GM12878 (cell line): ENCODE results near the gene CLEC4M. TPM values are rescaled to one million over a fixed set of nuclear protein-coding genes. Genes with fewer than 3 reads are reported as not detected.
"Not testable (repeated sequence)": the region's sequence is repeated elsewhere in the genome, so short reads cannot be mapped to it uniquely, and the experiment has no call there.

Experiments used
- ATAC-seq: fragments of 200-7000 bp; cut with Tn5 transposase; 3 replicates; pipeline ENCODE4 v1.9.1; 2020; ENCODE audit warnings: mild to moderate bottlenecking, moderate library complexity
- BruUV-seq: library from RNA; stranded (reverse); fragments of 400-500 nt; replicated peaks from 2 replicates; lab custom pipeline; 2021; lab: Mats Ljungman, UMichigan
- CTCF ChIA-PET: fragments of 300-600 bp; sonication (Branson Sonifier 250); formaldehyde crosslinking; extraction: SDS; loops from one replicate; lab custom pipeline; 2021; ENCODE audit warnings: inconsistent platforms; lab: Yijun Ruan, JAX
- POLR2A ChIA-PET: fragments of 350-600 bp; formaldehyde crosslinking; extraction: SDS; loops from one replicate; lab custom pipeline; 2021; ENCODE audit warnings: inconsistent platforms; lab: Charles Lee
- RAD21 ChIA-PET: fragments of 300-600 bp; sonication (Branson Sonifier 250); formaldehyde crosslinking; loops from one replicate; lab custom pipeline; 2023; ENCODE audit warnings: antibody characterized with exemption; ENCODE audit not compliant: unreplicated experiment; lab: Charles Lee
- SMC1A ChIA-PET: fragments of 300-600 bp; sonication (Branson Sonifier 250); formaldehyde crosslinking; loops from one replicate; lab custom pipeline; 2023; ENCODE audit not compliant: unreplicated experiment, uncharacterized antibody; lab: Charles Lee
- DNase-seq: peaks from one replicate; pipeline ENCODE4 v3.0.0-alpha.2; 2011; ENCODE audit warnings: low read depth, low spot score
- FAIRE-seq: peaks from 3 replicates; lab custom pipeline; 2011; peaks lifted over from hg19 to GRCh38; lab: Jason Lieb, UNC
- H2AFZ ChIP-seq: 2 replicates; pipeline ENCODE4 v1.6.0; 2011; ENCODE audit warnings: low read depth, low read length, control low read depth; ENCODE audit not compliant: control insufficient read depth
- H3K27ac ChIP-seq: 2 replicates; pipeline ENCODE4 v1.5.1; 2011; ENCODE audit warnings: control low read depth; ENCODE audit not compliant: control insufficient read depth, insufficient read depth
- H3K27me3 ChIP-seq, 2 experiments: replicated peaks in 1 of 2; 2 replicates each; pipeline versions ENCODE4 v1.6.0 to v1.6.1; 2011; ENCODE audit warnings: low read length in 1 of 2; ENCODE audit not compliant: control insufficient read depth in 2 of 2, insufficient read depth in 2 of 2
- H3K36me3 ChIP-seq, 2 experiments: 2 replicates each; pipeline ENCODE4 v1.5.1; 2011; ENCODE audit warnings: low read length in 1 of 2; ENCODE audit not compliant: control insufficient read depth in 2 of 2, insufficient read depth in 2 of 2
- H3K4me1 ChIP-seq: 2 replicates; pipeline ENCODE4 v1.6.1; 2011; ENCODE audit warnings: mild to moderate bottlenecking, low read length, moderate library complexity, mixed read lengths; ENCODE audit not compliant: control insufficient read depth, insufficient read depth
- H3K4me2 ChIP-seq: 2 replicates; pipeline ENCODE4 v1.6.0; 2011; ENCODE audit warnings: control low read depth; ENCODE audit not compliant: control insufficient read depth, insufficient read depth
- H3K4me3 ChIP-seq: fragments of 200-600 bp; sonication (generic); 2 replicates; pipeline ENCODE4 v1.5.1; 2016
- H3K79me2 ChIP-seq: 2 replicates; pipeline ENCODE4 v1.6.0; 2011; ENCODE audit warnings: low read length; ENCODE audit not compliant: control insufficient read depth, insufficient read depth
- H3K9ac ChIP-seq: 2 replicates; pipeline ENCODE4 v1.8.0; 2011; ENCODE audit warnings: low read length, control low read depth, mixed read lengths; ENCODE audit not compliant: control insufficient read depth, insufficient read depth
- H3K9me3 ChIP-seq: replicated peaks from 3 replicates; pipeline ENCODE4 v1.5.1; 2011; ENCODE audit warnings: mild to moderate bottlenecking, low read length; ENCODE audit not compliant: control insufficient read depth, insufficient read depth
- H4K20me1 ChIP-seq: 2 replicates; pipeline ENCODE4 v1.6.0; 2011; ENCODE audit not compliant: control insufficient read depth, insufficient read depth
- CEBPB ChIP-seq, 2 experiments: fragments of 150-350 bp in 1 of 2; IDR thresholded peaks; 2 replicates each; pipeline ENCODE4 v1.6.1; 2012 to 2014; ENCODE audit warnings: low read depth in 2 of 2, low read length in 2 of 2, borderline replicate concordance in 1 of 2, inconsistent platforms in 1 of 2
- MLLT1 ChIP-seq: fragments of 450-650 bp; IDR thresholded peaks from 2 replicates; pipeline ENCODE4 v1.6.1; 2016; ENCODE audit warnings: mild to moderate bottlenecking
- WGBS: methylation state at CpG from one replicate; pipeline ENCODE4 v1.1.6; 2016; ENCODE audit warnings: low lambda C conversion rate; ENCODE audit not compliant: insufficient replicate concordance, insufficient coverage; ENCODE audit errors: missing lambda C conversion rate; 5-methylcytosine and 5-hydroxymethylcytosine counted together
- in situ Hi-C: fragments of 300-500 bp; cut with MboI; formaldehyde crosslinking; loops from 9 replicates; pipeline ENCODE4 v1.14.3; 2018; ENCODE audit warnings: mixed read lengths
- intact Hi-C: fragments of 100-400 bp; cut with micrococcal nuclease; formaldehyde crosslinking; loops from one replicate; pipeline ENCODE4 v1.14.2; 2022; ENCODE audit not compliant: unreplicated experiment
- polyA plus RNA-seq, 11 experiments: library from polyadenylated mRNA; depleted of rRNA in 4 of 11; unstranded in 6 of 11; stranded (reverse) in 5 of 11; fragments of >200 nt; fragmentation: Nextera tagmentation in 4 of 11; fragmentation: Illumina TruSeq in 1 of 11; extraction: Ambion mirVana in 4 of 11; extraction: Trizol in 1 of 11; gene quantifications; 1 replicate in 1 of 11; 2 replicates in 10 of 11; pipeline versions ENCODE4 v1.2.1 to v1.2.3, GENCODE V29; 2011 to 2016; ENCODE audit warnings: inconsistent platforms in 2 of 11, missing spikeins in 2 of 11, low read depth in 1 of 11
- total RNA-seq, 4 experiments: library from RNA; depleted of rRNA in 3 of 4; stranded (reverse); fragments of >200 nt in 3 of 4; fragmentation: Illumina TruSeq in 1 of 4; extraction: Trizol in 1 of 4; gene quantifications; 2 replicates each; pipeline versions ENCODE4 v1.2.1 to v1.2.3, GENCODE V29; 2013 to 2021

Gene CLEC4M
- total and polyA plus RNA-seq, 10 of the 15 experiments (the other 5 are each of a cell fraction or from before 2014, with no cell fraction given) = 0.11 to 0.42 (median 0.25) TPM; not detected in 1

DNA sequence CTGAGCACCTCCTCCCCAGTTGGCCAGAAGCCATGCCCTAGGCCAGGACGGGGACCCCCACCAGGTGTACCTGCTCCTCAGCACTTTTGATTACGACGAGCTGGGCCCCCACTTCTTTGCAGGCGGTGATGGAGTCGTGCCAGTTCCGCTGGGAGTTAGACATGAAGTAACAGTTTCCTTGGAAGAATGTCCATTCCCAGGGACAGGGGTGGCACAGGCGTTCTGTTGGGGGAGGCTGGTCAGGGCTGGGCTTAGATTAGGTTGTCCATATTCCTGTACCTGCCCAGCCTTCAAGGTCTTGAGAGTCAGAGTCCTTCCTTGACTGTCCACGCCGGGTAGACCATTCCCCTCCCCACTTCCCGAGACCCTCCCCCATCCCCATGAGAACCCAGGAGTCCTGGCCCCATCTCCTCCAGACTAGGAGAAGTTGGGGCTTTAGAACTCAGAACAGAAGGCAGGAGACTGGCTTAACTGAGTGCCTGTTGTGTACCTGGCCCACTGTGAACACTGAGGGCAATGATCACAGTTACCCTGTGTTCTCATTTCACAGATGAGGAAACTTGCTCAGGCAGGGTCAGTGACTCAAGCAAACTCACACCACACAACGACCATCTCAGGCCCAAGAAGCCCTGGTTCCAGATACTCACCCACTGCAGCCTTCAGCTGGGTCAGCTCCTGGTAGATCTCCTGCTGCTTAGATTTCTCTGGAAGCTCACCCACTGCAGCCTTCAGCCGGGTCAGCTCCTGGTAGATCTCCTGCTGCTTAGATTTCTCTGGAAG is 18.0 kb upstream of the CLEC4M start:
- no peak overlapping the region for H3K27ac ChIP-seq
- H3K4me1 ChIP-seq = peaks cover 30% of the 10 kb centered on the region
- FAIRE-seq = no peak
- H3K27me3 ChIP-seq = no peaks in the 10 kb centered on the region
- in situ Hi-C loops = no loop called here
- no peak overlapping the region; the same call in 1 of the 2 replicates for H3K4me2 ChIP-seq
- no TSS peak for BruUV-seq
- no peak for TF ChIP-seq MLLT1
- TF ChIP-seq CEBPB (IDR thresholded peaks at IDR 0.05; ENCODE audit: borderline replicate concordance in 1 of 2, low read depth in 2 of 2, low read length in 2 of 2) = no peak
- 73% methylated on average over 12 of the region's 12 CpGs for WGBS
- no peaks in the 10 kb centered on the region for H3K79me2 ChIP-seq
- H3K4me3 ChIP-seq = no peak overlapping the region
- H3K9me3 ChIP-seq = peaks cover under 1% of the 10 kb centered on the region; the same call in 1 of the 3 replicates
- ChIA-PET RAD21 (interaction anchor here (1.2 to 3.3 kb wide), 3 partner anchors 43 to 64 kb away, joined by 3 to 11 read pairs (median 4); partner anchors contain the start of genes FCER2 and TRAPPC5), SMC1A (interaction anchor here (1.2 to 1.5 kb wide), 2 partner anchors 42 to 56 kb away, joined by 3 to 6 read pairs; no protein-coding TSS in a partner anchor), CTCF (interaction anchor here (0.9 to 2.2 kb wide), 2 partner anchors 64 kb away, joined by 3 to 6 read pairs; partner anchors contain the start of gene TRAPPC5), POLR2A (interaction anchor here (0.7 to 2.8 kb wide), 2 partner anchors 46 kb away, joined by 3 to 11 read pairs; no protein-coding TSS in a partner anchor)
- no peak overlapping the region for H3K9ac ChIP-seq
- no peak for DNase-seq
- ATAC-seq = peak; percentile 16; the same call in 2 of the 3 replicates
- H4K20me1 ChIP-seq = no peaks in the 10 kb centered on the region
- intact Hi-C loops = no loop called here
- no peaks in the 10 kb centered on the region for H3K36me3 ChIP-seq
- no peak overlapping the region for H2AFZ ChIP-seq

DNA sequence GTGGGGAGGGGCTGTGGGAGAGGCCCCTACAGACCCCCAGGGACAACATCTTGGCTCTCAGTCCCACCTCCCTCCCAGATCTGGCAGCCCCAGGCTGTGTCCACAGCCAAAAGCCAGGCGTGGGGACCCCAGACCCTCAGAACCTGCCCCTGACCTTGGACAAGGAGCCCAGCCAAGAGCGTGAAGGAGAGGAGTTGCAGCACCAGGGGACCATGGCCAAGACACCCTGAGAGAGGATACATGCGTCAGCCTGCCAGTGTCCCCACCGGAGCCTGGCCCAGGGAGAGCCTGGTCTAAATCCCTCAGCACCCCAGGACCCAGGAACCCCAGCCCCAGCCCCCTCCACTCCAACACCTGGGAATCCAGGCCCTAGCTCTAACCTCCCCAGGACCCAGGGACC is 16.7 kb upstream of the CLEC4M start:
- SMC1A ChIA-PET, ATAC-seq, H2AFZ ChIP-seq, POLR2A ChIA-PET, H3K9me3 ChIP-seq, in situ Hi-C loops, H3K36me3 ChIP-seq, H3K27me3 ChIP-seq, H3K27ac ChIP-seq, H3K4me3 ChIP-seq, H3K4me2 ChIP-seq, CTCF ChIA-PET, BruUV-seq, H3K79me2 ChIP-seq, H4K20me1 ChIP-seq, FAIRE-seq, DNase-seq, H3K9ac ChIP-seq, intact Hi-C loops: not testable (repeated sequence)
- peaks cover 31% of the 10 kb centered on the region for H3K4me1 ChIP-seq
- 74% methylated on average over 4 of the region's 4 CpGs for WGBS
- RAD21 ChIA-PET = interaction anchor here (1.2 kb wide), 1 partner anchor 66 kb away, joined by 3 read pairs; the partner anchor contains the start of gene TRAPPC5
